ENCODE data around the gene CBLN3. TPM values are rescaled to one million over a fixed set of nuclear protein-coding genes. Genes with fewer than 3 reads are reported as not detected.

The CBLN3 gene
- total RNA-seq, 1 experiment from 2014 or later: 2.0 TPM

DNA sequence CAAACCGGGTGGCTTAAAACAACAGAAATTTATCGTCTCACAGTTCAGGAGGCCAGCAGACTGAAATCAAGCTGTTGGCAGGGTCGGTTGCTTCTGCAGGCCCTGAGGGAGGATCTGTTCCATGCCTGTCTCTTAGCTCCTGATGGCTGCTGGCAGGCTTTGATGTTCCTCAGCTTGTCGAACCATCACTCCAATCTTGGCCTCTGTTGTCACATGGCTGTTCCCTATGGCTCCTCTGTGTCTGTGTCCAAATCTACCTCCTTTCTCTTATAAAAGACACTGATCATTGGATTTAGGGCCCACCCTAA lies 47.5 kb downstream of the CBLN3 start:
- no peaks in the 10 kb centered on the region for H3K9me3 ChIP-seq (ENCODE audit: control insufficient read depth in 1 of 2, insufficient read depth in 1 of 2, low read depth in 1 of 2, low read length in 2 of 2)
- H3K4me3 ChIP-seq (replicated peaks in 1 of 2; ENCODE audit: low read depth in 1 of 2, low read length in 2 of 2): no peak overlapping the region
- no peak for TF ChIP-seq CEBPB (IDR thresholded peaks at IDR 0.05; ENCODE audit: low read depth)
- TF ChIP-seq, protein P1, sequence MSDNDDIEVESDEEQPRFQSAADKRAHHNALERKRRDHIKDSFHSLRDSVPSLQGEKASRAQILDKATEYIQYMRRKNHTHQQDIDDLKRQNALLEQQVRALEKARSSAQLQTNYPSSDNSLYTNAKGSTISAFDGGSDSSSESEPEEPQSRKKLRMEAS (IDR thresholded peaks at IDR 0.05): no peak
- no peak for TF ChIP-seq ZFX (IDR thresholded peaks at IDR 0.05)
- TF ChIP-seq, protein P2, sequence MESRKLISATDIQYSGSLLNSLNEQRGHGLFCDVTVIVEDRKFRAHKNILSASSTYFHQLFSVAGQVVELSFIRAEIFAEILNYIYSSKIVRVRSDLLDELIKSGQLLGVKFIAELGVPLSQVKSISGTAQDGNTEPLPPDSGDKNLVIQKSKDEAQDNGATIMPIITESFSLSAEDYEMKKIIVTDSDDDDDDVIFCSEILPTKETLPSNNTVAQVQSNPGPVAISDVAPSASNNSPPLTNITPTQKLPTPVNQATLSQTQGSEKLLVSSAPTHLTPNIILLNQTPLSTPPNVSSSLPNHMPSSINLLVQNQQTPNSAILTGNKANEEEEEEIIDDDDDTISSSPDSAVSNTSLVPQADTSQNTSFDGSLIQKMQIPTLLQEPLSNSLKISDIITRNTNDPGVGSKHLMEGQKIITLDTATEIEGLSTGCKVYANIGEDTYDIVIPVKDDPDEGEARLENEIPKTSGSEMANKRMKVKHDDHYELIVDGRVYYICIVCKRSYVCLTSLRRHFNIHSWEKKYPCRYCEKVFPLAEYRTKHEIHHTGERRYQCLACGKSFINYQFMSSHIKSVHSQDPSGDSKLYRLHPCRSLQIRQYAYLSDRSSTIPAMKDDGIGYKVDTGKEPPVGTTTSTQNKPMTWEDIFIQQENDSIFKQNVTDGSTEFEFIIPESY (IDR thresholded peaks at IDR 0.05; ENCODE audit: extremely low read depth, insufficient replicate concordance, low read length): no peak
- TF ChIP-seq, protein P3, sequence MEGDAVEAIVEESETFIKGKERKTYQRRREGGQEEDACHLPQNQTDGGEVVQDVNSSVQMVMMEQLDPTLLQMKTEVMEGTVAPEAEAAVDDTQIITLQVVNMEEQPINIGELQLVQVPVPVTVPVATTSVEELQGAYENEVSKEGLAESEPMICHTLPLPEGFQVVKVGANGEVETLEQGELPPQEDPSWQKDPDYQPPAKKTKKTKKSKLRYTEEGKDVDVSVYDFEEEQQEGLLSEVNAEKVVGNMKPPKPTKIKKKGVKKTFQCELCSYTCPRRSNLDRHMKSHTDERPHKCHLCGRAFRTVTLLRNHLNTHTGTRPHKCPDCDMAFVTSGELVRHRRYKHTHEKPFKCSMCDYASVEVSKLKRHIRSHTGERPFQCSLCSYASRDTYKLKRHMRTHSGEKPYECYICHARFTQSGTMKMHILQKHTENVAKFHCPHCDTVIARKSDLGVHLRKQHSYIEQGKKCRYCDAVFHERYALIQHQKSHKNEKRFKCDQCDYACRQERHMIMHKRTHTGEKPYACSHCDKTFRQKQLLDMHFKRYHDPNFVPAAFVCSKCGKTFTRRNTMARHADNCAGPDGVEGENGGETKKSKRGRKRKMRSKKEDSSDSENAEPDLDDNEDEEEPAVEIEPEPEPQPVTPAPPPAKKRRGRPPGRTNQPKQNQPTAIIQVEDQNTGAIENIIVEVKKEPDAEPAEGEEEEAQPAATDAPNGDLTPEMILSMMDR (IDR thresholded peaks at IDR 0.05 in 2 of 3, conservative IDR thresholded peaks at IDR 0.05 in 1 of 3; ENCODE audit: borderline replicate concordance in 1 of 3, insufficient read depth in 1 of 3, low read depth in 2 of 3, low read length in 2 of 3): no peak
- no peak for TF ChIP-seq RAD21 (IDR thresholded peaks at IDR 0.05; ENCODE audit: low read depth)
- ChIA-PET CTCF (no interaction called here), RAD21 (ENCODE audit: low non-redundant PET in 1 of 2, low total read pairs in 2 of 2, uncharacterized antibody in 2 of 2, unreplicated experiment in 2 of 2) (no interaction called here), POLR2A (no interaction called here)
- no peaks in the 10 kb centered on the region for H3K79me2 ChIP-seq (ENCODE audit: insufficient read depth, low read length)
- no peak overlapping the region for H3K9ac ChIP-seq (ENCODE audit: low read length)
- DNase-seq (ENCODE audit: low read depth, low spot score) (no peak), ATAC-seq (no peak)
- no peaks in the 10 kb centered on the region for H4K20me1 ChIP-seq (ENCODE audit: insufficient read depth)
- no peak overlapping the region for H2AFZ ChIP-seq (ENCODE audit: low read depth, low read length, poor library complexity, severe bottlenecking)
- BruUV-seq (replicated peaks): no TSS peak
- H3K4me1 ChIP-seq (ENCODE audit: control insufficient read depth in 1 of 2, insufficient read depth in 2 of 2, low read length in 2 of 2): peaks cover 0 to 6% of the 10 kb centered on the region in 2 experiments; a peak in 1 of 4 replicates
- intact Hi-C loops (cut with micrococcal nuclease): no loop called here
- no peak overlapping the region for H3K27ac ChIP-seq (ENCODE audit: low read depth, low read length)
- H3K9me2 ChIP-seq (ENCODE audit: insufficient read depth): no peaks in the 10 kb centered on the region
- no peaks in the 10 kb centered on the region for H3K36me3 ChIP-seq (ENCODE audit: control insufficient read depth in 1 of 2, insufficient read depth in 2 of 2, low read length in 2 of 2)
- H3K27me3 ChIP-seq (ENCODE audit: insufficient read depth, low read length): no peaks in the 10 kb centered on the region
- no peak overlapping the region for H3K4me2 ChIP-seq (ENCODE audit: low read length)
